Esophagus muscularis mucosa (tissue), 3 donors: ENCODE data around the gene MACROD2.

Experiments
- POLR2AphosphoS5 ChIP-seq, 2 donors: sonication (generic); formaldehyde crosslinking; IDR thresholded peaks; one replicate each; pipeline ENCODE4 v1.6.1; 2017; ENCODE audit warnings: antibody characterized with exemption in 2 of 2
- TF ChIP-seq, protein P1 (sequence below), 3 experiments: fragments of 200-600 bp in 2 of 3; fragments of 450-650 bp in 1 of 3; sonication (generic) in 2 of 3; IDR thresholded peaks; one replicate each; pipeline ENCODE4 v1.5.1; 2017 to 2019; ENCODE audit warnings: antibody characterized with exemption in 3 of 3, mild to moderate bottlenecking in 2 of 3, moderate library complexity in 1 of 3

GRCh38 chr20:14510341-14510740, 515.0 kb downstream of the MACROD2 start:
- TF ChIP-seq, protein P1, sequence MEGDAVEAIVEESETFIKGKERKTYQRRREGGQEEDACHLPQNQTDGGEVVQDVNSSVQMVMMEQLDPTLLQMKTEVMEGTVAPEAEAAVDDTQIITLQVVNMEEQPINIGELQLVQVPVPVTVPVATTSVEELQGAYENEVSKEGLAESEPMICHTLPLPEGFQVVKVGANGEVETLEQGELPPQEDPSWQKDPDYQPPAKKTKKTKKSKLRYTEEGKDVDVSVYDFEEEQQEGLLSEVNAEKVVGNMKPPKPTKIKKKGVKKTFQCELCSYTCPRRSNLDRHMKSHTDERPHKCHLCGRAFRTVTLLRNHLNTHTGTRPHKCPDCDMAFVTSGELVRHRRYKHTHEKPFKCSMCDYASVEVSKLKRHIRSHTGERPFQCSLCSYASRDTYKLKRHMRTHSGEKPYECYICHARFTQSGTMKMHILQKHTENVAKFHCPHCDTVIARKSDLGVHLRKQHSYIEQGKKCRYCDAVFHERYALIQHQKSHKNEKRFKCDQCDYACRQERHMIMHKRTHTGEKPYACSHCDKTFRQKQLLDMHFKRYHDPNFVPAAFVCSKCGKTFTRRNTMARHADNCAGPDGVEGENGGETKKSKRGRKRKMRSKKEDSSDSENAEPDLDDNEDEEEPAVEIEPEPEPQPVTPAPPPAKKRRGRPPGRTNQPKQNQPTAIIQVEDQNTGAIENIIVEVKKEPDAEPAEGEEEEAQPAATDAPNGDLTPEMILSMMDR (IDR thresholded peaks at IDR 0.05): no peak
- no peak for TF ChIP-seq POLR2AphosphoS5 (IDR thresholded peaks at IDR 0.05)
